ENCODE measurements around the gene OR6N1. TPM values are rescaled to one million over a fixed set of nuclear protein-coding genes. Genes with fewer than 3 reads are reported as not detected.

The OR6N1 gene
- total RNA-seq: not detected

- H3K9me3 Mint-ChIP-seq (ENCODE audit: low read depth): no peaks in the 10 kb centered on the region
- H3K36me3 Mint-ChIP-seq (ENCODE audit: low read depth): no peaks in the 10 kb centered on the region
- DNase-seq: no peak
- ChIA-PET CTCF (no interaction called here), POLR2A (no interaction called here)
- ATAC-seq: no peak
- no peak within 1 kb of the TSS for H3K4me3 Mint-ChIP-seq
- no peak within 1 kb of the TSS for H3K27ac Mint-ChIP-seq
- H3K4me1 Mint-ChIP-seq: no peaks in the 10 kb centered on the region
- intact Hi-C loops (cut with DNase I, micrococcal nuclease): no loop called here
- peaks cover 12% of the 10 kb centered on the region for H3K27me3 Mint-ChIP-seq
Observed at GRCh38 chr1:158771950-158772866, at the start of gene OR6N1. Gene OR6N1, minus strand, starts transcription at chr1:158772195. Its CDS starts 5,513 bp downstream, at chr1:158766682.

GRCh38 chr1:158821723-158822122 is 49.7 kb upstream of the OR6N1 start:
- Mint-ChIP-seq H3K9me3 (ENCODE audit: low read depth) (no peaks in the 10 kb centered on the region), H3K27ac (no peak overlapping the region), H3K27me3 (peaks cover 3% of the 10 kb centered on the region), H3K36me3 (ENCODE audit: low read depth) (no peaks in the 10 kb centered on the region), H3K4me3 (no peak overlapping the region), H3K4me1 (peaks cover 17% of the 10 kb centered on the region)
- CTCF ChIA-PET: no interaction called here
- ATAC-seq (no peak), DNase-seq (no peak)
- POLR2A ChIA-PET: no interaction called here
- intact Hi-C loops (cut with DNase I, micrococcal nuclease): no loop called here

GRCh38 chr1:158819461-158820443 is 47.8 kb upstream of the OR6N1 start:
- ChIA-PET CTCF (interaction anchor here (1.1 kb wide), 1 partner anchor 178 kb away, joined by 3 read pairs; no protein-coding TSS in a partner anchor), POLR2A (interaction anchor here (0.5 to 1.1 kb wide), 2 partner anchors 13 to 190 kb away, joined by 3 to 4 read pairs; partner anchors contain the start of gene IFI16)
- ATAC-seq (peak; percentile 99), DNase-seq (peak; percentile 21)
- intact Hi-C loops (cut with DNase I, micrococcal nuclease): loop anchor here in 1 of 2 experiments (5.0 kb wide), 1 partner anchor 188 kb away; the partner anchor contains the start of gene IFI16
- Mint-ChIP-seq H3K9me3 (ENCODE audit: low read depth) (no peaks in the 10 kb centered on the region), H3K4me3 (no peak overlapping the region), H3K27ac (peak overlapping the region; percentile 34), H3K4me1 (peaks cover 17% of the 10 kb centered on the region), H3K36me3 (ENCODE audit: low read depth) (no peaks in the 10 kb centered on the region), H3K27me3 (peaks cover 3% of the 10 kb centered on the region)

- peak overlapping the region; percentile 34 for H3K27ac Mint-ChIP-seq
Observed at GRCh38 chr1:158818975-158819431, 47.0 kb upstream of the OR6N1 start.

GRCh38 chr1:158818560-158818959 is 46.6 kb upstream of the OR6N1 start:
- POLR2A ChIA-PET: no interaction called here
- Mint-ChIP-seq H3K9me3 (ENCODE audit: low read depth) (no peaks in the 10 kb centered on the region), H3K4me3 (no peak overlapping the region), H3K36me3 (ENCODE audit: low read depth) (no peaks in the 10 kb centered on the region), H3K4me1 (peaks cover 17% of the 10 kb centered on the region), H3K27ac (peak overlapping the region; percentile 26), H3K27me3 (peaks cover 3% of the 10 kb centered on the region)
- CTCF ChIA-PET: interaction anchor here (1.1 kb wide), 1 partner anchor 179 kb away, joined by 3 read pairs; no protein-coding TSS in a partner anchor
- intact Hi-C loops (cut with DNase I, micrococcal nuclease): loop anchor here in 1 of 2 experiments (5.0 kb wide), 1 partner anchor 189 kb away; the partner anchor contains the start of gene IFI16
- DNase-seq: no peak
- no peak for ATAC-seq

More at GRCh38 chr1:158818975-158819431, 47.0 kb upstream of the OR6N1 start:
- ChIA-PET POLR2A (interaction anchor here (1.1 kb wide), 1 partner anchor 191 kb away, joined by 3 read pairs; the partner anchor contains the start of gene IFI16), CTCF (interaction anchor here (1.1 kb wide), 1 partner anchor 179 kb away, joined by 3 read pairs; no protein-coding TSS in a partner anchor)
- no peak for ATAC-seq
- Mint-ChIP-seq H3K4me1 (peaks cover 17% of the 10 kb centered on the region), H3K36me3 (ENCODE audit: low read depth) (no peaks in the 10 kb centered on the region), H3K27me3 (peaks cover 3% of the 10 kb centered on the region), H3K4me3 (no peak overlapping the region), H3K9me3 (ENCODE audit: low read depth) (no peaks in the 10 kb centered on the region)
- intact Hi-C loops (cut with DNase I, micrococcal nuclease): loop anchor here in 1 of 2 experiments (5.0 kb wide), 1 partner anchor 188 kb away; the partner anchor contains the start of gene IFI16
- no peak for DNase-seq

- POLR2A ChIA-PET: no interaction called here
- Mint-ChIP-seq H3K4me1 (peaks cover 15% of the 10 kb centered on the region), H3K9me3 (ENCODE audit: low read depth) (no peaks in the 10 kb centered on the region), H3K27me3 (no peaks in the 10 kb centered on the region), H3K4me3 (no peak overlapping the region), H3K27ac (no peak overlapping the region), H3K36me3 (ENCODE audit: low read depth) (no peaks in the 10 kb centered on the region)
- CTCF ChIA-PET: no interaction called here
- DNase-seq: no peak
- ATAC-seq: no peak
- intact Hi-C loops (cut with DNase I, micrococcal nuclease): loop anchor here in 1 of 2 experiments (5.0 kb wide), 1 partner anchor 192 kb away; the partner anchor contains the start of gene IFI16
Observed at GRCh38 chr1:158814970-158815369, 43.0 kb upstream of the OR6N1 start.

GRCh38 chr1:158813164-158813563 is 41.2 kb upstream of the OR6N1 start:
- Mint-ChIP-seq H3K4me1 (no peaks in the 10 kb centered on the region), H3K36me3 (ENCODE audit: low read depth) (no peaks in the 10 kb centered on the region), H3K27ac (no peak overlapping the region), H3K27me3 (no peaks in the 10 kb centered on the region), H3K4me3 (no peak overlapping the region), H3K9me3 (ENCODE audit: low read depth) (no peaks in the 10 kb centered on the region)
- ChIA-PET CTCF (no interaction called here), POLR2A (no interaction called here)
- DNase-seq (no peak), ATAC-seq (no peak)
- intact Hi-C loops (cut with DNase I, micrococcal nuclease): no loop called here

GRCh38 chr1:158812336-158812735 is 40.3 kb upstream of the OR6N1 start:
- Mint-ChIP-seq H3K4me3 (no peak overlapping the region), H3K4me1 (no peaks in the 10 kb centered on the region), H3K36me3 (ENCODE audit: low read depth) (no peaks in the 10 kb centered on the region), H3K27me3 (peaks cover 5% of the 10 kb centered on the region), H3K27ac (no peak overlapping the region), H3K9me3 (ENCODE audit: low read depth) (no peaks in the 10 kb centered on the region)
- POLR2A ChIA-PET: no interaction called here
- CTCF ChIA-PET: no interaction called here
- DNase-seq (no peak), ATAC-seq (no peak)
- intact Hi-C loops (cut with DNase I, micrococcal nuclease): no loop called here

GRCh38 chr1:158810311-158810710 is 38.3 kb upstream of the OR6N1 start:
- ChIA-PET CTCF (no interaction called here), POLR2A (no interaction called here)
- Mint-ChIP-seq H3K9me3 (ENCODE audit: low read depth) (no peaks in the 10 kb centered on the region), H3K4me3 (no peak overlapping the region), H3K27me3 (peaks cover 6% of the 10 kb centered on the region), H3K36me3 (ENCODE audit: low read depth) (no peaks in the 10 kb centered on the region), H3K27ac (no peak overlapping the region), H3K4me1 (no peaks in the 10 kb centered on the region)
- ATAC-seq (no peak), DNase-seq (no peak)
- intact Hi-C loops (cut with DNase I, micrococcal nuclease): no loop called here

GRCh38 chr1:158809862-158810261 is 37.9 kb upstream of the OR6N1 start:
- H3K36me3 Mint-ChIP-seq (ENCODE audit: low read depth): no peaks in the 10 kb centered on the region
- H3K27me3 Mint-ChIP-seq: peaks cover 6% of the 10 kb centered on the region
- intact Hi-C loops (cut with DNase I, micrococcal nuclease): no loop called here
- POLR2A ChIA-PET: no interaction called here
- no peak for DNase-seq
- no peak for ATAC-seq
- H3K4me3 Mint-ChIP-seq: no peak overlapping the region
- H3K27ac Mint-ChIP-seq: no peak overlapping the region
- no peaks in the 10 kb centered on the region for H3K9me3 Mint-ChIP-seq (ENCODE audit: low read depth)
- no peaks in the 10 kb centered on the region for H3K4me1 Mint-ChIP-seq
- CTCF ChIA-PET: no interaction called here

GRCh38 chr1:158809256-158809655 is 37.3 kb upstream of the OR6N1 start:
- Mint-ChIP-seq H3K4me3 (no peak overlapping the region), H3K9me3 (ENCODE audit: low read depth) (no peaks in the 10 kb centered on the region), H3K27me3 (peaks cover 6% of the 10 kb centered on the region), H3K36me3 (ENCODE audit: low read depth) (no peaks in the 10 kb centered on the region), H3K4me1 (no peaks in the 10 kb centered on the region), H3K27ac (no peak overlapping the region)
- CTCF ChIA-PET: no interaction called here
- DNase-seq (no peak), ATAC-seq (no peak)
- intact Hi-C loops (cut with DNase I, micrococcal nuclease): no loop called here
- POLR2A ChIA-PET: no interaction called here

All from activated CD4-positive, alpha-beta T cell treated with anti-CD3 and anti-CD28 coated beads for 36 hours (primary cell).